ENCODE measurements around the gene ZC3HAV1. TPM values are rescaled to one million over a fixed set of nuclear protein-coding genes. Genes with fewer than 3 reads are reported as not detected.

The ZC3HAV1 gene
- total and polyA plus RNA-seq, 10 of the 15 experiments (the other 5 are each of a cell fraction or from before 2014, with no cell fraction given), result 18.5 to 55.3 (median 44.7) TPM

DNA sequence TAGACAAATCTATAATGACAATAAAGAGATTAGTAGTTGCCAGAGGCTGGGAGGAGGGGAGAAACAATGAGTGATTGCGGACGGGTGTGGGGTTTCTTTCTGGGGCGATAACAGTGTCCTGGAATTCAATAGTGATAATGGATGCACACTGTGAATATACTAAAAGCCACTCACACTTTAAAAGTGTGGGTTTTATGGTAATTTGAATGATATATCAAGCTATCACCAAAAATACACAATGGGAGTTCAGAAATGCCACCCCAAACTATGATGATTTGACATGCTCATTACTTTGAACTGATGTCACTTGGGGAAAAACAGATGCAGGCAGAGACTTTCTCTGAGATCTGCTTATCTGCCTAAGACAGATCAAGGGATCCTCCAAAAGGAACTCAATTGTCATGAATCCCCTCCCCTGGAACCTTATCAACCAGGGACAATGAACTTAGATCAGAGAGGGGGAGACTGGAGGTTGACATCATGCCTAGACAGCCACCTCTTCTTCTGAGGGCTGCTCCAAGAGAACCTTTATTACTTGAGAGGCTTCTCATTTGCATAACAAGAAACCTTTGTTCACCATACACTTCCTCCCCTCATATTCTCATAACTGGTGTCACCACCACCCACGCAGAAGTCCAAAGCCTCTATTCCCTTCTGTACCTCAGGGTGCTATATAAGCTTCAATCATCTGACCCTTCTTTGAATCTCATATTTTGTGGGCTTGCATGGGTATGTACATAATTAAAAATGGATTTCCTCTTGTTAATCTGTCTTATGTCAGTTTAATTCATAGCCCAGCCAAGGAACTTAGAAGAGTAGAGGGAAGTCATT lies 14.8 kb upstream of the ZC3HAV1 start (continued):
- TF ChIP-seq, protein P1, sequence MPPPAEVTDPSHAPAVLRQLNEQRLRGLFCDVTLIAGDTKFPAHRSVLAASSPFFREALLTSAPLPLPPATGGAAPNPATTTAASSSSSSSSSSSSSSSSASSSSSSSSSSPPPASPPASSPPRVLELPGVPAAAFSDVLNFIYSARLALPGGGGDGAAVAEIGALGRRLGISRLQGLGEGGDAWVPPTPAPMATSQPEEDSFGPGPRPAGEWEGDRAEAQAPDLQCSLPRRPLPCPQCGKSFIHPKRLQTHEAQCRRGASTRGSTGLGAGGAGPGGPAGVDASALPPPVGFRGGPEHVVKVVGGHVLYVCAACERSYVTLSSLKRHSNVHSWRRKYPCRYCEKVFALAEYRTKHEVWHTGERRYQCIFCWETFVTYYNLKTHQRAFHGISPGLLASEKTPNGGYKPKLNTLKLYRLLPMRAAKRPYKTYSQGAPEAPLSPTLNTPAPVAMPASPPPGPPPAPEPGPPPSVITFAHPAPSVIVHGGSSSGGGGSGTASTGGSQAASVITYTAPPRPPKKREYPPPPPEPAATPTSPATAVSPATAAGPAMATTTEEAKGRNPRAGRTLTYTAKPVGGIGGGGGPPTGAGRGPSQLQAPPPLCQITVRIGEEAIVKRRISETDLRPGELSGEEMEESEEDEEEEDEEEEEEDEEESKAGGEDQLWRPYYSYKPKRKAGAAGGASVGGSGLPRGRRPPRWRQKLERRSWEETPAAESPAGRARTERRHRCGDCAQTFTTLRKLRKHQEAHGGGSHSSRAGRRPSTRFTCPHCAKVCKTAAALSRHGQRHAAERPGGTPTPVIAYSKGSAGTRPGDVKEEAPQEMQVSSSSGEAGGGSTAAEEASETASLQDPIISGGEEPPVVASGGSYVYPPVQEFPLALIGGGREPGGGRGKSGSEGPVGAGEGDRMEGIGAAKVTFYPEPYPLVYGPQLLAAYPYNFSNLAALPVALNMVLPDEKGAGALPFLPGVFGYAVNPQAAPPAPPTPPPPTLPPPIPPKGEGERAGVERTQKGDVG (CRISPR knock-in tag; IDR thresholded peaks at IDR 0.05), result no peak
- TF ChIP-seq ZNF384 (IDR thresholded peaks at IDR 0.05; ENCODE audit: borderline replicate concordance, low read depth, low read length) (no peak), MTA2 (IDR thresholded peaks at IDR 0.05; ENCODE audit: low read depth) (no peak), CHD2 (IDR thresholded peaks at IDR 0.05; ENCODE audit: borderline replicate concordance, low read depth, low read length) (no peak), CBX5 (IDR thresholded peaks at IDR 0.05; ENCODE audit: low read depth) (0 out of 2 replicates have a peak, but pooled peaks have one; percentile 44), CHD1 (IDR thresholded peaks at IDR 0.05; ENCODE audit: low read depth, low read length) (no peak), ZNF217 (IDR thresholded peaks at IDR 0.05) (peak; percentile 63; the same call in 1 of the 2 replicates), EGR1 (IDR thresholded peaks at IDR 0.05; ENCODE audit: borderline replicate concordance in 1 of 2, low read depth in 2 of 2, low read length in 2 of 2) (peak in 1 of 2 experiments; percentile 79; a peak in 2 of 3 replicates), TARDBP (IDR thresholded peaks at IDR 0.05; ENCODE audit: borderline replicate concordance) (no peak), NRF1 (conservative IDR thresholded peaks at IDR 0.05; ENCODE audit: low read depth, low read length) (no peak), PAX5 (IDR thresholded peaks at IDR 0.05; ENCODE audit: borderline replicate concordance, low read depth, low read length) (peak; percentile 48; the same call in 1 of the 2 replicates), NR2C2 (IDR thresholded peaks at IDR 0.05; ENCODE audit: borderline replicate concordance, control insufficient read depth, insufficient read length, low read depth) (no peak), RFX5 (IDR thresholded peaks at IDR 0.05; ENCODE audit: low read depth, low read length) (no peak), FOXM1 (IDR thresholded peaks at IDR 0.05; ENCODE audit: low read depth, low read length) (no peak), GATAD2B (conservative IDR thresholded peaks at IDR 0.05; ENCODE audit: low read depth) (no peak), IKZF1 (conservative IDR thresholded peaks at IDR 0.05) (no peak; the same call in 1 of the 2 replicates), PAX8 (IDR thresholded peaks at IDR 0.05) (no peak), TCF12 (IDR thresholded peaks at IDR 0.05; ENCODE audit: low read depth, low read length) (no peak)
- TF ChIP-seq, protein P2, sequence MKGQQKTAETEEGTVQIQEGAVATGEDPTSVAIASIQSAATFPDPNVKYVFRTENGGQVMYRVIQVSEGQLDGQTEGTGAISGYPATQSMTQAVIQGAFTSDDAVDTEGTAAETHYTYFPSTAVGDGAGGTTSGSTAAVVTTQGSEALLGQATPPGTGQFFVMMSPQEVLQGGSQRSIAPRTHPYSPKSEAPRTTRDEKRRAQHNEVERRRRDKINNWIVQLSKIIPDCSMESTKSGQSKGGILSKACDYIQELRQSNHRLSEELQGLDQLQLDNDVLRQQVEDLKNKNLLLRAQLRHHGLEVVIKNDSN (IDR thresholded peaks at IDR 0.05; ENCODE audit: borderline replicate concordance, extremely low read length, insufficient read depth, low read depth, low read length), result no peak
- TF ChIP-seq, protein P3, sequence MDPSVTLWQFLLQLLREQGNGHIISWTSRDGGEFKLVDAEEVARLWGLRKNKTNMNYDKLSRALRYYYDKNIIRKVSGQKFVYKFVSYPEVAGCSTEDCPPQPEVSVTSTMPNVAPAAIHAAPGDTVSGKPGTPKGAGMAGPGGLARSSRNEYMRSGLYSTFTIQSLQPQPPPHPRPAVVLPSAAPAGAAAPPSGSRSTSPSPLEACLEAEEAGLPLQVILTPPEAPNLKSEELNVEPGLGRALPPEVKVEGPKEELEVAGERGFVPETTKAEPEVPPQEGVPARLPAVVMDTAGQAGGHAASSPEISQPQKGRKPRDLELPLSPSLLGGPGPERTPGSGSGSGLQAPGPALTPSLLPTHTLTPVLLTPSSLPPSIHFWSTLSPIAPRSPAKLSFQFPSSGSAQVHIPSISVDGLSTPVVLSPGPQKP (IDR thresholded peaks at IDR 0.05; ENCODE audit: low read depth, low read length), result no peak

Data from GM12878 (cell line).